Dendritic cell treated with granulocyte-macrophage colony-stimulating factor and Interleukin-4, amounts not matched to agents 40 ng/mL and 50 ng/mL, for 4 days (primary cell): ENCODE data around the gene TMEM59L.
"Not testable (repeated sequence)": the region's sequence is repeated elsewhere in the genome, so short reads cannot be mapped to it uniquely, and the experiment has no call there.

Experiments
- H3K27ac Mint-ChIP-seq: one replicate; pipeline ENCODE4 v1.8.0; 2022; ENCODE audit warnings: mild to moderate bottlenecking, mixed read lengths
- H3K27me3 Mint-ChIP-seq: one replicate; pipeline ENCODE4 v1.8.0; 2022; ENCODE audit warnings: mild to moderate bottlenecking, mixed read lengths
- H3K36me3 Mint-ChIP-seq: one replicate; pipeline ENCODE4 v1.8.0; 2022; ENCODE audit warnings: low read depth, mixed read lengths
- H3K4me1 Mint-ChIP-seq: one replicate; pipeline ENCODE4 v1.8.0; 2022; ENCODE audit warnings: low read depth, mixed read lengths
- H3K4me3 Mint-ChIP-seq: one replicate; pipeline ENCODE4 v1.8.0; 2022; ENCODE audit warnings: mild to moderate bottlenecking, moderate library complexity, mixed read lengths
- H3K9me3 Mint-ChIP-seq: one replicate; pipeline ENCODE4 v1.8.0; 2022; ENCODE audit warnings: mixed read lengths
- intact Hi-C: fragments of 100-400 bp; cut with micrococcal nuclease; formaldehyde crosslinking; loops from one replicate; pipeline ENCODE4 v1.15.0; 2022

TMEM59L gene

DNA sequence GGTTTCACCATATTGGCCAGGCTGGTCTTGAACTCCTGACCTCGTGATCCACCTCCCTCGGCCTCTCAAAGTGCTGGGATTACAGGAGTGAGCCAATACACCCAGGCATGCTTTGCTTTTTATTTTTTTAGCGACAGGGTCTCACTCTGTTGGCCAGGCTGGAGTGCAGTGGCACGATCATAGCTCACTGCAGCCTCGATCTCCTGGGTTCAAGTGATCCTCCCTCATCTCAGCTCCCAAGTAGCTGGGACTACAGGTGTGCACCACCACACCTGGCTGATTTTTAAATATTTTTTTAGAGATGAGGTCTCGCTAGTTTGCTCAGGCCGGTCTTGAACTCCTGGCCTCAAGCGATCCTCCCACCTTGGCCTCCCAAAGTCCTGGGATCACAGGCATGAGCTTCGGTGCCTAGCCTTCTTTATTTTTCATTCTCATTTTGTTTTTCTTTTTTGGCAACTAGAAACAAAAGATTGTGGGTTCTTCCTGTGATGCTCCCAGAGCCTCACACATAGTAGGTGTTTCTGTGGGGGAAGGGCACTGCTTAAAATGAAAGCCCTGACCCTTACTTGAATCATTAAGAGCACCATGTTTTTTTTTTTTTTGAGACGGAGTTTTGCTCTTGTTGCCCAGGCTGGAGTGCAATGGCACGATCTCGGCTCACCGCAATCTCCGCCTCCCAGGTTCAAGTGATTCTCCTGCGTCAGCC lies 11.8 kb upstream of the TMEM59L start:
- H3K27ac Mint-ChIP-seq, H3K4me3 Mint-ChIP-seq, intact Hi-C loops, H3K36me3 Mint-ChIP-seq, H3K9me3 Mint-ChIP-seq: not testable (repeated sequence)
- H3K4me1 Mint-ChIP-seq, result peaks cover 17% of the 10 kb centered on the region
- H3K27me3 Mint-ChIP-seq, result peaks cover 87% of the 10 kb centered on the region

GRCh38 chr19:18601875-18602274 lies 10.8 kb upstream of the TMEM59L start:
- no peaks in the 10 kb centered on the region for H3K9me3 Mint-ChIP-seq
- intact Hi-C loops, result no loop called here
- peaks cover 7% of the 10 kb centered on the region for H3K4me1 Mint-ChIP-seq
- no peak overlapping the region for H3K4me3 Mint-ChIP-seq
- H3K27me3 Mint-ChIP-seq, result peaks cover 80% of the 10 kb centered on the region
- H3K36me3 Mint-ChIP-seq, result no peaks in the 10 kb centered on the region
- no peak overlapping the region for H3K27ac Mint-ChIP-seq

DNA sequence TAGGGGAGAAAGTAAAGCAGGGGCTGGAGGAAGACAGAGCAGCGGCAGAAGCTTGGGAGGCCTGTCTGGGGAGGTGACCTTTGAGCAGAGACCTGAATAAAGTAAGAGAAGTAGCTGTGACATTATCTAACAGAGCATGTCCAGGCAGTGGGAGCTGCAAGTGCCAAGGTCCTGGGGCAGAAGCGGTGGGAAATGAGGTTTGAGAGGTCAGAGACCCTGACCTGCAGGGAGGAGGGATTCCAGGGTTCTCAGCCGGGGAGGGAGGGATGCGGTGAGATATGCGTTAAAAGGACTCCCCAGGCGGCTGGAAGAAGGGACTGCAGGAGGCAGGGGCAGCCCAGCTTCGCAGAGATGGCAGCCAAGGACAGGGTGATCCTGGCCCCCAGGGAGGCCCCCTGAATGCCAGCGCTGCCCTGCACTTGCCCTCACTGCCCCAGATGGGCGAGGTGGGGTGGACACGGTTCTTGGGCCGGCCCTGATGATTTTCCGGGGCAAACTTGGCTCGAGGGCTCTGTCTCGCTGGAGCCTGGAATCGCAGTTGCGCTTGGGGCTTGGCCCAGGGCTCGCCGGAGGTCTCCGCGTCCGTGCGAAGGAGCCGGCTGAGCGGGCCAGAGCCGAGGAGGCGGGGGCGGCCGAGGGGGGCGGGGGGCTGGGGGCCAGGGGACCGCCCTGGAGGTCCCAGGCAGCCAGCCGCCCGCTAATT lies 9.3 kb upstream of the TMEM59L start:
- intact Hi-C loops, result no loop called here
- peaks cover 86% of the 10 kb centered on the region for H3K27me3 Mint-ChIP-seq
- peaks cover 15% of the 10 kb centered on the region for H3K4me1 Mint-ChIP-seq
- no peak overlapping the region for H3K27ac Mint-ChIP-seq
- H3K36me3 Mint-ChIP-seq, result no peaks in the 10 kb centered on the region
- no peaks in the 10 kb centered on the region for H3K9me3 Mint-ChIP-seq
- no peak overlapping the region for H3K4me3 Mint-ChIP-seq

GRCh38 chr19:18603958-18604819 lies 8.5 kb upstream of the TMEM59L start:
- peaks cover 15% of the 10 kb centered on the region for H3K4me1 Mint-ChIP-seq
- no peaks in the 10 kb centered on the region for H3K9me3 Mint-ChIP-seq
- H3K27ac Mint-ChIP-seq, result no peak overlapping the region
- H3K4me3 Mint-ChIP-seq, result no peak overlapping the region
- peaks cover 86% of the 10 kb centered on the region for H3K27me3 Mint-ChIP-seq
- intact Hi-C loops, result no loop called here
- no peaks in the 10 kb centered on the region for H3K36me3 Mint-ChIP-seq

DNA sequence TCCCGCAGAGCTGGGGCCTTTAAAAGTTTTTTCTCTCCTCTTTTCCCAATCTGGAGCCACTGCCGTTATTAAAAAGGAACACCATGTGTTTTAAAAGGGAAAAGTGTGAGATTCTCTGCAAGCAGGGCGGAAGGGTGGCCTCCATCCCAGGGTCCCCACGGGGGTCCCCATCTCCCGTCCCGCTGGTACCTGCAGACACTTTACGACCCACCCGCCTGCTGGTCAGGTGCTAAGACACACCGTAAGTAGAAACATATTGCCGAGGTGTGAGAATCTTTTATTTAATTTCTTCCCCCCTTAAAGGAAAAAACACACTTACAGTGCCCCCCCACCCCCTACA lies 7.9 kb upstream of the TMEM59L start:
- no peak overlapping the region for H3K4me3 Mint-ChIP-seq
- no peaks in the 10 kb centered on the region for H3K9me3 Mint-ChIP-seq
- peaks cover 86% of the 10 kb centered on the region for H3K27me3 Mint-ChIP-seq
- H3K27ac Mint-ChIP-seq, result no peak overlapping the region
- intact Hi-C loops, result no loop called here
- peaks cover 15% of the 10 kb centered on the region for H3K4me1 Mint-ChIP-seq
- H3K36me3 Mint-ChIP-seq, result no peaks in the 10 kb centered on the region

GRCh38 chr19:18605196-18605545 lies 7.5 kb upstream of the TMEM59L start:
- no peak overlapping the region for H3K27ac Mint-ChIP-seq
- H3K27me3 Mint-ChIP-seq, result peaks cover 86% of the 10 kb centered on the region
- H3K36me3 Mint-ChIP-seq, result no peaks in the 10 kb centered on the region
- H3K9me3 Mint-ChIP-seq, result no peaks in the 10 kb centered on the region
- peaks cover 15% of the 10 kb centered on the region for H3K4me1 Mint-ChIP-seq
- intact Hi-C loops, result no loop called here
- H3K4me3 Mint-ChIP-seq, result no peak overlapping the region

DNA sequence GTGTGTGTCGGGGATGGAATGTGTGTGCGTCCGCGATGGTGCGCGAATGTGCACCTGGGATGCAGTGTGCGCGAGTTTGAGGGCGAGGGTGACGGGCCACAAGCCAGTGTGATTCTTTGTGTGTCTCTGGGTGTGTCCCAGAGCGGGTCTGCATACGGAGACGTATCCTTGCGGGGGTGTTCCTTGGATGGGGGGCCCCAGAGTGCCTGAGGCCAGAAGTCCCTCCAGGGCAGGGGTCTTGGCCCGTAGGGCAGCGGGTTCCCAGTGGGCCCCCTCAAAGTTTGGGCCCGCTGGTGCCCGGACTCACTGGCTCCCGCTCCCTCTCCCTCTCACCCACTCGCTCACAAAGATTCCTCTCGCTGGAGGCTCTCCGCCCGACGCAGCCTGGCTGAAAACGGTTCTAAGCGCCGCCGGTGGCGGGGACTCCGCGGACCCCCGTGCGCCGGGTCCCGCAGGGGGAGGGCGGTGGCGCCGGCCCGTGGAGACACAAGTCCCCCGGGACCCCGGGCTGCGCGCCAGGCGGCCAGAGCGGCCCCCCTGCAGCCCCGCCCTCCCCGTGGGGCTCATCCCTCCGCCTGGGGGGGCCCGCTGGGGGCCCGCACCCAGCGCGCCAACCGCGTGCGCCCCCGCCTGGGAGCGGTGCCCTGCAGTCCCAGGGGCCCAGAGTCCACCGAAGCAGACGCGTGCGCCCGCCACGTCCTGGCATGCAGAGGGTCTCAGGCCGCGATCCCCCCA lies 7.0 kb upstream of the TMEM59L start:
- H3K4me3 Mint-ChIP-seq, result no peak overlapping the region
- H3K4me1 Mint-ChIP-seq, result peaks cover 15% of the 10 kb centered on the region
- no peaks in the 10 kb centered on the region for H3K9me3 Mint-ChIP-seq
- intact Hi-C loops, result no loop called here
- no peaks in the 10 kb centered on the region for H3K36me3 Mint-ChIP-seq
- H3K27me3 Mint-ChIP-seq, result peaks cover 85% of the 10 kb centered on the region
- H3K27ac Mint-ChIP-seq, result no peak overlapping the region

- H3K27ac Mint-ChIP-seq, result no peak within 1 kb of the TSS
- peak within 1 kb of the TSS; percentile 22 for H3K4me3 Mint-ChIP-seq
- H3K36me3 Mint-ChIP-seq, result no peaks in the 10 kb centered on the region
- no peaks in the 10 kb centered on the region for H3K9me3 Mint-ChIP-seq
- intact Hi-C loops, result no loop called here
- H3K4me1 Mint-ChIP-seq, result peaks cover 20% of the 10 kb centered on the region
- H3K27me3 Mint-ChIP-seq, result peaks cover 83% of the 10 kb centered on the region
These were observed 6.1 kb upstream of the TMEM59L start, which contains the start of gene CRLF1 for GRCh38 chr19:18606281-18607225. CRLF1 (minus strand) TSS chr19:18606799; CDS start chr19:18606656, 143 bp downstream.

DNA sequence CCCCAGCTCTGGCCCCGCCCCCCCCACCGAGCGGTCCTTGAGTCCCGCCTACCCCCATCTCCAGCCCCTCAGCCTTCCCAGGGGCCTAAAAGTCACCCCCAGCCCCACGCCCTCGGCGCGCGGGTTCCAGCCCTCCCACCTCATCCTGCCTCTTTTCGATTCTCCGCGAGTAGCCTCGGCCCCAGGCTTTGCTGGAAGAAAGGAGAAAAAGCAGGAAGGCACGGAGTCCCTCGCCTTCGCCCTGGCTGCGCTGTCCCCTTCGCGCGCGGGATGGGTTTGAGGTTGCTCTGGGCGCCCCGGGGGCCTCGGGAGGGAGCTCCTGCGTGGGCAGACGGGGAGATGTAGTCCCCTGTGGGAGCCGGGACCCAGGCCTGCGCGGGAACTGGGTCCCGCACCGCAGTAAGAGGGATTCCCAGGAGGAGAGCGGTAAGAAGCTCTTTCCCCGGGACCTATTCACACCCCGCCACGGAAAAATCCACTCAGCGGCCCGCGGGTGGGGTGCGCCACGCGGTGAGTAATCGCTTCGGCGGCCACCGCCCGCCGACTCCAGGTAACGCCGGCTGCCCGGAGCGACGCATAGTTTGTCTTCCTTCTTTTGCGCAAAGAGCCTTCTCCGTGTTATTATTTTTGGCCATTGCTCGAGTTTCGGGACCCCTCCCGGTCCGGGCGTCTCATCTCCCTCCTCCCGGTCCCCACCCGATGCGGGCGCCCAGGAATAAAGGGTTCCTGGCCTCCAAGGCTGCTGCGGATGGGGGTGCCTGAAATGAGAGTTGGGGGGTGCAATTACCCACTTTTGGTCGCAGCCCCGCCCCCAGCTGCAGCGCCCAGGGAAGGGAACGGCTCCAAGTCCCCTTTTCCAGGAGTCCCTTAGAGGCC lies 5.2 kb upstream of the TMEM59L start:
- Mint-ChIP-seq H3K27me3 (peaks cover 83% of the 10 kb centered on the region), H3K4me3 (no peak overlapping the region), H3K9me3 (no peaks in the 10 kb centered on the region), H3K27ac (no peak overlapping the region), H3K4me1 (peaks cover 26% of the 10 kb centered on the region), H3K36me3 (no peaks in the 10 kb centered on the region)
- intact Hi-C loops, result no loop called here

- intact Hi-C loops, result no loop called here
- no peak overlapping the region for H3K4me3 Mint-ChIP-seq
These were observed 4.4 kb upstream of the TMEM59L start for GRCh38 chr19:18608102-18608804.

GRCh38 chr19:18608805-18609716 lies 3.6 kb upstream of the TMEM59L start:
- H3K36me3 Mint-ChIP-seq, result no peaks in the 10 kb centered on the region
- intact Hi-C loops, result no loop called here
- no peak overlapping the region for H3K27ac Mint-ChIP-seq
- H3K27me3 Mint-ChIP-seq, result peaks cover 86% of the 10 kb centered on the region
- no peaks in the 10 kb centered on the region for H3K9me3 Mint-ChIP-seq
- peaks cover 31% of the 10 kb centered on the region for H3K4me1 Mint-ChIP-seq
- H3K4me3 Mint-ChIP-seq, result no peak overlapping the region

More at GRCh38 chr19:18608102-18608804, 4.4 kb upstream of the TMEM59L start:
- no peaks in the 10 kb centered on the region for H3K36me3 Mint-ChIP-seq
- no peak overlapping the region for H3K27ac Mint-ChIP-seq
- peaks cover 29% of the 10 kb centered on the region for H3K4me1 Mint-ChIP-seq
- H3K27me3 Mint-ChIP-seq, result peaks cover 83% of the 10 kb centered on the region
- no peaks in the 10 kb centered on the region for H3K9me3 Mint-ChIP-seq
